Transverse colon (tissue), 4 donors: ENCODE data around the gene TMC3. TPM values are rescaled to one million over a fixed set of nuclear protein-coding genes. Genes with fewer than 3 reads are reported as not detected.
"Not testable (repeated sequence)": the region's sequence is repeated elsewhere in the genome, so short reads cannot be mapped to it uniquely, and the experiment has no call there.

ENCODE experiments used
- DNase-seq: peaks from one replicate; pipeline ENCODE4 v3.0.0-alpha.2; 2019
- H3K27ac ChIP-seq, 4 donors: fragments of 200-600 bp; sonication (generic); 2 replicates each; pipeline ENCODE4 v1.5.1; 2016 to 2018; ENCODE audit warnings: inconsistent platforms in 4 of 4
- H3K27me3 ChIP-seq: fragments of 200-600 bp; sonication (generic); 2 replicates; pipeline ENCODE4 v1.5.1; 2017; ENCODE audit warnings: inconsistent platforms
- H3K36me3 ChIP-seq, 4 donors: fragments of 200-600 bp; sonication (generic); 2 replicates each; pipeline ENCODE4 v1.5.1; 2017 to 2019; ENCODE audit warnings: inconsistent platforms in 4 of 4
- H3K4me1 ChIP-seq, 4 donors: fragments of 200-600 bp; sonication (generic); 2 replicates each; pipeline ENCODE4 v1.5.1; 2017 to 2020; ENCODE audit warnings: inconsistent platforms in 4 of 4
- H3K4me3 ChIP-seq, 4 donors: fragments of 200-600 bp; sonication (generic); 1 replicate in 1 of 4; 2 replicates in 3 of 4; pipeline versions ENCODE4 v1.5.1 to v1.6.1; 2017 to 2019; ENCODE audit warnings: inconsistent platforms in 4 of 4
- H3K9me3 ChIP-seq, 2 donors: fragments of 200-600 bp; sonication (generic); 2 replicates each; pipeline ENCODE4 v1.5.1; 2017 to 2019; ENCODE audit warnings: inconsistent platforms in 2 of 2
- CTCF ChIP-seq, 5 experiments: fragments of 200-600 bp in 3 of 5; fragments of 450-650 bp in 2 of 5; sonication (generic) in 3 of 5; IDR thresholded peaks; 1 replicate in 2 of 5; 2 replicates in 3 of 5; pipeline ENCODE4 v1.5.1; 2016 to 2017; ENCODE audit warnings: antibody characterized with exemption in 5 of 5, inconsistent platforms in 3 of 5, mild to moderate bottlenecking in 2 of 5, moderate library complexity in 1 of 5
- EP300 ChIP-seq: sonication (generic); formaldehyde crosslinking; IDR thresholded peaks from one replicate; pipeline ENCODE4 v1.6.1; 2017; ENCODE audit warnings: antibody characterized with exemption, low read depth
- POLR2A ChIP-seq: fragments of 450-650 bp; IDR thresholded peaks from one replicate; pipeline ENCODE4 v1.6.1; 2016; ENCODE audit warnings: antibody characterized with exemption, mild to moderate bottlenecking, moderate library complexity
- POLR2AphosphoS5 ChIP-seq, 3 donors: sonication (generic); formaldehyde crosslinking; IDR thresholded peaks; one replicate each; pipeline ENCODE4 v1.6.1; 2016; ENCODE audit warnings: antibody characterized with exemption in 3 of 3
- WGBS, 2 donors: methylation state at CpG; one replicate each; pipeline ENCODE4 v1.1.5; 2018; ENCODE audit warnings: low coverage in 1 of 2; 5-methylcytosine and 5-hydroxymethylcytosine counted together
- in situ Hi-C, 4 donors: fragments of 200-750 bp; cut with MboI; loops; one replicate each; pipeline versions ENCODE4 v1.15.0 to v1.15.1; 2017; ENCODE audit warnings: low sequenced_read_pairs in 3 of 4, low pct_ligation_motif_present in 1 of 4, low pct_unique_long_range_greater_than_20kb in 1 of 4
- intact Hi-C: fragments of 100-400 bp; cut with DNase I; formaldehyde crosslinking; loops from one replicate; pipeline ENCODE4 v1.15.1; 2023; ENCODE audit warnings: low total_unique reads
- total RNA-seq, 4 donors: library from RNA; depleted of rRNA; stranded (reverse); fragments of >200 nt; gene quantifications; one replicate each; pipeline ENCODE4 v1.1.0, GENCODE V29; 2016

Gene TMC3
- total RNA-seq, 4 donors from 2014 or later, result 0.14 to 0.64 TPM; not detected in 2

- intact Hi-C loops, result no loop called here
- Histone ChIP-seq H3K4me3 (no peak overlapping the region), H3K27ac (no peak overlapping the region), H3K36me3 (no peaks in the 10 kb centered on the region), H3K4me1 (peaks cover 0 to 18% (median 7%) of the 10 kb centered on the region in 4 donors), H3K27me3 (no peaks in the 10 kb centered on the region), H3K9me3 (no peaks in the 10 kb centered on the region)
- WGBS, 2 donors, result 50 to 54% methylated on average over 1 to 10 of the region's 10 CpGs
- no peak for DNase-seq
- TF ChIP-seq CTCF (IDR thresholded peaks at IDR 0.05) (no peak), EP300 (no peak), POLR2A (no peak), POLR2AphosphoS5 (IDR thresholded peaks at IDR 0.05) (no peak)
- in situ Hi-C loops, result loop anchor here in 1 of 4 donors (5.0 kb wide), 1 partner anchor 58 kb away; no protein-coding TSS in a partner anchor
These were observed 39.1 kb downstream of the TMC3 start for GRCh38 chr15:81334768-81335435.

GRCh38 chr15:81333363-81333762, 40.6 kb downstream of the TMC3 start:
- no peaks in the 10 kb centered on the region for H3K36me3 ChIP-seq
- no peaks in the 10 kb centered on the region for H3K27me3 ChIP-seq
- DNase-seq, result no peak
- in situ Hi-C loops, result no loop called here
- no peaks in the 10 kb centered on the region for H3K9me3 ChIP-seq
- no peak overlapping the region for H3K27ac ChIP-seq
- H3K4me3 ChIP-seq, result no peak overlapping the region
- H3K4me1 ChIP-seq, result peaks cover 0 to 10% (median 6%) of the 10 kb centered on the region in 4 donors
- intact Hi-C loops, result no loop called here
- TF ChIP-seq EP300 (no peak), POLR2AphosphoS5 (IDR thresholded peaks at IDR 0.05) (no peak), CTCF (IDR thresholded peaks at IDR 0.05) (no peak), POLR2A (no peak)
- 94 to 96% methylated on average over 2 to 3 of the region's 3 CpGs for WGBS, 2 donors

GRCh38 chr15:81332326-81332725, 41.7 kb downstream of the TMC3 start:
- TF ChIP-seq POLR2A (no peak), EP300 (no peak), POLR2AphosphoS5 (IDR thresholded peaks at IDR 0.05) (no peak), CTCF (IDR thresholded peaks at IDR 0.05) (no peak)
- WGBS, 2 donors, result 98% methylated on average over 12 of the region's 12 CpGs; no CpG with 5 or more reads in 1 of the 2 donors
- H3K9me3 ChIP-seq, result no peaks in the 10 kb centered on the region
- H3K27me3 ChIP-seq, result no peaks in the 10 kb centered on the region
- no peak for DNase-seq
- no peak overlapping the region for H3K27ac ChIP-seq
- intact Hi-C loops, result no loop called here
- no peak overlapping the region for H3K4me3 ChIP-seq
- no peaks in the 10 kb centered on the region for H3K36me3 ChIP-seq
- in situ Hi-C loops, result no loop called here
- H3K4me1 ChIP-seq, result peaks cover 0 to 5% (median 0%) of the 10 kb centered on the region in 4 donors

GRCh38 chr15:81331600-81331999, 42.4 kb downstream of the TMC3 start:
- in situ Hi-C loops (no loop called here), intact Hi-C loops (no loop called here)
- WGBS, 2 donors, result 96% methylated on average over 15 of the region's 15 CpGs
- H3K4me1 ChIP-seq, result peaks cover 0 to 5% (median 0%) of the 10 kb centered on the region in 4 donors
- no peaks in the 10 kb centered on the region for H3K36me3 ChIP-seq
- H3K4me3 ChIP-seq, result no peak overlapping the region
- TF ChIP-seq POLR2AphosphoS5 (IDR thresholded peaks at IDR 0.05) (no peak), POLR2A (no peak), EP300 (no peak), CTCF (IDR thresholded peaks at IDR 0.05) (no peak)
- DNase-seq, result no peak
- H3K27me3 ChIP-seq, result no peaks in the 10 kb centered on the region
- no peak overlapping the region for H3K27ac ChIP-seq
- H3K9me3 ChIP-seq, result no peaks in the 10 kb centered on the region

- intact Hi-C loops, H3K27me3 ChIP-seq, H3K27ac ChIP-seq, H3K36me3 ChIP-seq, H3K4me3 ChIP-seq, H3K4me1 ChIP-seq, H3K9me3 ChIP-seq, DNase-seq, in situ Hi-C loops: not testable (repeated sequence)
- WGBS, 2 donors, result 76 to 83% methylated on average over 9 of the region's 9 CpGs
These were observed 42.9 kb downstream of the TMC3 start for GRCh38 chr15:81331141-81331540.
